WTC11 (cell line): ENCODE measurements around the gene NEU2. TPM values are rescaled to one million over a fixed set of nuclear protein-coding genes. Genes with fewer than 3 reads are reported as not detected.

Experiments
- ATAC-seq: fragments of 200-7000 bp; cut with Tn5 transposase; 2 replicates; pipeline ENCODE4 v1.10.0; 2021; ENCODE audit warnings: mild to moderate bottlenecking, moderate library complexity
- CTCF ChIA-PET: fragments of 300-600 bp; sonication (Branson Sonifier 250); formaldehyde crosslinking; loops from one replicate; lab custom pipeline; 2021; ENCODE audit warnings: antibody characterized with exemption; lab: Charles Lee
- POLR2A ChIA-PET: fragments of 350-600 bp; sonication (Branson Sonifier 250); formaldehyde crosslinking; loops from one replicate; lab custom pipeline; 2021; ENCODE audit warnings: antibody characterized with exemption; lab: Charles Lee
- DNase-seq: peaks from one replicate; pipeline ENCODE4 v3.0.0; 2021; ENCODE audit warnings: low spot score
- H3K27ac Mint-ChIP-seq: 2 replicates; pipeline ENCODE4 v1.8.0; 2021; ENCODE audit warnings: mixed read lengths
- H3K27me3 Mint-ChIP-seq: 2 replicates; pipeline ENCODE4 v1.8.0; 2021; ENCODE audit warnings: low read depth, mild to moderate bottlenecking, moderate library complexity, mixed read lengths
- H3K36me3 Mint-ChIP-seq: 2 replicates; pipeline ENCODE4 v1.8.0; 2021; ENCODE audit warnings: mixed read lengths
- H3K4me1 Mint-ChIP-seq: 2 replicates; pipeline ENCODE4 v1.8.0; 2022; ENCODE audit warnings: mixed read lengths
- H3K4me3 Mint-ChIP-seq: 2 replicates; pipeline ENCODE4 v1.8.0; 2021; ENCODE audit warnings: mild to moderate bottlenecking, moderate library complexity, mixed read lengths
- H3K9me3 Mint-ChIP-seq: 2 replicates; pipeline ENCODE4 v1.8.0; 2021; ENCODE audit warnings: mixed read lengths
- AR ChIP-seq: fragments of 250-450 bp; sonication (Bioruptor Pico); IDR thresholded peaks from 2 replicates; pipeline ENCODE4 v1.9.0; 2021; ENCODE audit warnings: mild to moderate bottlenecking
- CDX4 ChIP-seq: fragments of 250-450 bp; sonication (Bioruptor Pico); IDR thresholded peaks from 2 replicates; pipeline ENCODE4 v1.9.0; 2021; ENCODE audit warnings: moderate library complexity, mild to moderate bottlenecking, inconsistent platforms, borderline replicate concordance
- CREM ChIP-seq: sonication (generic); formaldehyde crosslinking; IDR thresholded peaks from 2 replicates; pipeline ENCODE4 v1.8.1; 2022; ENCODE audit warnings: mild to moderate bottlenecking, missing genetic modification reagents, moderate library complexity
- E2F5 ChIP-seq: sonication (generic); formaldehyde crosslinking; IDR thresholded peaks from 2 replicates; pipeline ENCODE4 v1.8.1; 2022; ENCODE audit warnings: mild to moderate bottlenecking, moderate library complexity, missing genetic modification reagents
- ELF4 ChIP-seq: sonication (generic); formaldehyde crosslinking; IDR thresholded peaks from 2 replicates; pipeline ENCODE4 v1.8.1; 2022; ENCODE audit warnings: low read depth, mild to moderate bottlenecking, moderate library complexity, missing genetic modification reagents
- EMX1 ChIP-seq: fragments of 250-450 bp; sonication (Bioruptor Pico); IDR thresholded peaks from 2 replicates; pipeline ENCODE4 v1.8.0; 2021; ENCODE audit warnings: mild to moderate bottlenecking
- FOXJ3 ChIP-seq: sonication (generic); formaldehyde crosslinking; IDR thresholded peaks from 2 replicates; pipeline ENCODE4 v1.9.0; 2021; ENCODE audit warnings: missing genetic modification reagents, mild to moderate bottlenecking, borderline replicate concordance
- FOXK1 ChIP-seq: sonication (generic); formaldehyde crosslinking; IDR thresholded peaks from 2 replicates; pipeline ENCODE4 v1.8.0; 2022; ENCODE audit warnings: mild to moderate bottlenecking, moderate library complexity, missing genetic modification reagents
- HMGA2 ChIP-seq: fragments of 250-450 bp; sonication (Bioruptor Pico); IDR thresholded peaks from 2 replicates; pipeline ENCODE4 v1.4.0; 2021; ENCODE audit warnings: mild to moderate bottlenecking, moderate library complexity
- HMGXB4 ChIP-seq: sonication (generic); formaldehyde crosslinking; IDR thresholded peaks from 2 replicates; pipeline ENCODE4 v1.8.1; 2023; ENCODE audit warnings: mild to moderate bottlenecking, moderate library complexity, missing genetic modification reagents
- IRF2 ChIP-seq: sonication (generic); formaldehyde crosslinking; IDR thresholded peaks from 2 replicates; pipeline ENCODE4 v1.8.0; 2022; ENCODE audit warnings: low read depth, missing genetic modification reagents, borderline replicate concordance
- NR1H2 ChIP-seq: sonication (generic); formaldehyde crosslinking; IDR thresholded peaks from 2 replicates; pipeline ENCODE4 v1.9.0; 2021; ENCODE audit warnings: mild to moderate bottlenecking, moderate library complexity, missing genetic modification reagents
- NR2C2 ChIP-seq: sonication (generic); formaldehyde crosslinking; IDR thresholded peaks from 2 replicates; pipeline ENCODE4 v1.8.0; 2022; ENCODE audit warnings: mild to moderate bottlenecking, missing genetic modification reagents
- TEAD4 ChIP-seq: sonication (generic); formaldehyde crosslinking; IDR thresholded peaks from 2 replicates; pipeline ENCODE4 v1.8.0; 2022; ENCODE audit warnings: mild to moderate bottlenecking, missing genetic modification reagents
- ZNF232 ChIP-seq: sonication (generic); formaldehyde crosslinking; IDR thresholded peaks from 2 replicates; pipeline ENCODE4 v1.8.0; 2022; ENCODE audit warnings: mild to moderate bottlenecking, missing genetic modification reagents
- total RNA-seq: library from RNA; stranded (reverse); gene quantifications from 3 replicates; pipeline ENCODE4 v1.2.3, GENCODE V29; 2021
- TF ChIP-seq, protein P1 (sequence below): sonication (generic); formaldehyde crosslinking; IDR thresholded peaks from 2 replicates; pipeline ENCODE4 v1.8.1; 2022; ENCODE audit warnings: mild to moderate bottlenecking, missing genetic modification reagents, moderate library complexity, borderline replicate concordance
- TF ChIP-seq, protein P2 (sequence below): sonication (generic); formaldehyde crosslinking; IDR thresholded peaks from 2 replicates; pipeline ENCODE4 v1.8.0; 2023; ENCODE audit warnings: missing genetic modification reagents, mild to moderate bottlenecking, borderline replicate concordance

Gene NEU2
- total RNA-seq, 1 experiment from 2014 or later = not detected

DNA sequence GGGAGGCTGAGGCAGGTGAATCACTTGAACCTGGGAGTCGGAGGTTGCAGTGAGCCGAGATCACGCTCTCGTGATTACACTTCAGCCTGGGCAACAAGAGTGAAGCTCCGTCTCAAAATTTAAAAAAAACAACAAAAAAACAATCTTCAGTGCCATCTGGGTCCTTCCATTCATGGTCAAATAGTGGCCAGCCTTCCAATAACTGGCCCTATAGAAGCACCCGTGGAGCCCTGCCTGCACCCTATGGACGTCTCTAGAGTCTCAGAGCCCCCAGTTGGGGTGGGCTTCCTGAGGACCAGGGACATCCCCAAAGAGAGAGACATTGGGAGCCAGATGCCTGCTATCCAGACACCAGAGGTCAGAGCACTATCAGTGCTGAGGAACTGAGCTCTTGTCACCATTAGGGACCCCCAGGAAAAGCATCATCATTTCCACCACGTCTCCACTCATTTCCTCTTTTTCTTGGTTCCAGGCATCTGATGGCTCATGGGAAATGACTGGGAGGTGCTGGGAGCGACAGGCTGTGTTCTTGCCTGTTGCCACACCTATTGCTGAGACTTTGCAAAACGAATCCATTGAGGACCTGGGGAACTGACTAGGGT lies 9.4 kb downstream of the NEU2 start:
- ChIA-PET POLR2A (no interaction called here), CTCF (interaction anchor here (0.9 to 1.1 kb wide), 2 partner anchors 13 kb away, joined by 3 to 5 read pairs; no protein-coding TSS in a partner anchor)
- H3K9me3 Mint-ChIP-seq = no peaks in the 10 kb centered on the region
- H3K36me3 Mint-ChIP-seq = no peaks in the 10 kb centered on the region
- TF ChIP-seq ELF4 = no peak
- no peak for TF ChIP-seq TEAD4
- TF ChIP-seq NR1H2 (CRISPR knock-in tag) = no peak
- no peak for TF ChIP-seq IRF2
- TF ChIP-seq, protein P1, sequence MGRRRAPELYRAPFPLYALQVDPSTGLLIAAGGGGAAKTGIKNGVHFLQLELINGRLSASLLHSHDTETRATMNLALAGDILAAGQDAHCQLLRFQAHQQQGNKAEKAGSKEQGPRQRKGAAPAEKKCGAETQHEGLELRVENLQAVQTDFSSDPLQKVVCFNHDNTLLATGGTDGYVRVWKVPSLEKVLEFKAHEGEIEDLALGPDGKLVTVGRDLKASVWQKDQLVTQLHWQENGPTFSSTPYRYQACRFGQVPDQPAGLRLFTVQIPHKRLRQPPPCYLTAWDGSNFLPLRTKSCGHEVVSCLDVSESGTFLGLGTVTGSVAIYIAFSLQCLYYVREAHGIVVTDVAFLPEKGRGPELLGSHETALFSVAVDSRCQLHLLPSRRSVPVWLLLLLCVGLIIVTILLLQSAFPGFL (CRISPR knock-in tag) = no peak
- no peak for TF ChIP-seq FOXK1 (CRISPR knock-in tag)
- no peak for TF ChIP-seq EMX1 (CRISPR knock-in tag)
- TF ChIP-seq HMGA2 (CRISPR knock-in tag) = no peak
- ATAC-seq (no peak), DNase-seq (no peak)
- H3K27me3 Mint-ChIP-seq = no peaks in the 10 kb centered on the region
- no peak overlapping the region for H3K4me3 Mint-ChIP-seq
- H3K4me1 Mint-ChIP-seq = no peaks in the 10 kb centered on the region
- no peak overlapping the region for H3K27ac Mint-ChIP-seq

DNA sequence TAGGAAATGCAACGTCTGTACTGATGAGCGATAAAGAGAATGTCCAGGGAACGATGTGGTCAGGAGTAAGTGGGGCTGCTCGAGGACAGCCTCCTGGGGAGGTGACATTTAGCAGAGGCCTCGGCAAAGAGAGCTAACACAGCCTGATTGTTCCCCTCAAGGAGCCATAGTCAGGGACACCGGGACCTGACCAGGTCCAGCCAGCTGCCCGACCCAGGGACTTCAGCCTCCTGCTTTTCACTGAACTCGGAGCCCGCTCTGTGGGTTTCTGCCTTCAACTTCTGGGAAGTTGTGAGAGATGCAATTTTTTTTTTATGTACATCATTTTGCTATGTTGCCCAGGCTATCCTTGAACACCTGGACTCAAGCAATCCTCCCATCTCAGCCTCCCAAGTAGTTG lies 10.1 kb downstream of the NEU2 start:
- no peak for ATAC-seq
- TF ChIP-seq HMGXB4 (no peak), E2F5 (CRISPR knock-in tag) (no peak), CDX4 (CRISPR knock-in tag) (no peak), CREM (CRISPR knock-in tag) (no peak)
- TF ChIP-seq, all 79 proteins: peak for 0
- peaks cover 4% of the 10 kb centered on the region for H3K4me1 Mint-ChIP-seq
- H3K4me3 Mint-ChIP-seq = no peak overlapping the region
- ChIA-PET POLR2A (no interaction called here), CTCF (no interaction called here)
- H3K27me3 Mint-ChIP-seq = no peaks in the 10 kb centered on the region
- DNase-seq = no peak
- no peaks in the 10 kb centered on the region for H3K36me3 Mint-ChIP-seq
- no peak overlapping the region for H3K27ac Mint-ChIP-seq
- no peaks in the 10 kb centered on the region for H3K9me3 Mint-ChIP-seq

DNA sequence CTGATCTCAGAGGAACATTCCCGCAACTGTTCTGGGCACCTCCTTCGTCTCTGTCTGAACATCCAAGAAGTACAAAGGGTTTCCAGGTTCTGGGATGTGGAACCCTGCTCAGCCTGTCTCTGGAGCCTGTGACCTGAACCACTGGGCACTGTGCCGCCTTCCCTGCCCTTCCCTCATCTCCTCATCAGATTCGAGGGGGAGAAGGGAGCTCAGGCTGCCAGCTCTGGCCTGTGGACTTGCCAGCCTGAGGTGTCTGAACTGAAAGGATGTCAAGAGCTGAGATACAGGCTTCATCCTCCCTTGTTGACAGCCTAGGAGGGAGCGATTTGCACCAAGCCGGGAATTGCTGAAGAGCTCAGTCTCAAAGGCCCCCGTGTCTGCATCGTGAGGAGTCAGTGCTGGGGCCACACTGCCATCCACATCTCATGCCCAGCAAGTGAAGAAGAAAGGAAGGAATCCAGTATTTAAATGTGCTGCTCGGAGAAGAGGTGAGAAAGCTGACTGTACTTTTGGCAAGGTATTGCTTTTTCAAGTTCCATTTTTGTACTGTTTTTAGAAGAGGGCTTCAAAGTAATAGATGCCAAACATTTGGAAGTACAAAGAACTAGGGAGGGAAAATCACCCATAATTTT lies 12.6 kb downstream of the NEU2 start:
- ChIA-PET POLR2A (interaction anchor here (0.5 kb wide), 1 partner anchor 198 kb away, joined by 11 read pairs; no protein-coding TSS in a partner anchor), CTCF (interaction anchor here (1.0 kb wide), 1 partner anchor 64 kb away, joined by 3 read pairs; no protein-coding TSS in a partner anchor)
- Mint-ChIP-seq H3K27ac (no peak overlapping the region), H3K4me1 (peaks cover 24% of the 10 kb centered on the region), H3K36me3 (no peaks in the 10 kb centered on the region), H3K27me3 (no peaks in the 10 kb centered on the region; the same call in 1 of the 2 replicates), H3K4me3 (no peak overlapping the region), H3K9me3 (no peaks in the 10 kb centered on the region)
- ATAC-seq (no peak), DNase-seq (no peak)
- TF ChIP-seq NR2C2 (CRISPR knock-in tag) (no peak), FOXJ3 (no peak)

- peaks cover 45% of the 10 kb centered on the region for H3K4me1 Mint-ChIP-seq
- H3K27me3 Mint-ChIP-seq = no peaks in the 10 kb centered on the region; the same call in 1 of the 2 replicates
- DNase-seq (no peak), ATAC-seq (no peak)
- no peaks in the 10 kb centered on the region for H3K36me3 Mint-ChIP-seq
- no peaks in the 10 kb centered on the region for H3K9me3 Mint-ChIP-seq
- ChIA-PET POLR2A (no interaction called here), CTCF (interaction anchor here (1.1 to 1.2 kb wide), 2 partner anchors 8 to 204 kb away, joined by 3 to 10 read pairs; partner anchors contain the start of gene ATG16L1)
- no peak overlapping the region for H3K4me3 Mint-ChIP-seq
- no peak overlapping the region for H3K27ac Mint-ChIP-seq
- TF ChIP-seq AR (CRISPR knock-in tag) = no peak
- TF ChIP-seq, protein P2, sequence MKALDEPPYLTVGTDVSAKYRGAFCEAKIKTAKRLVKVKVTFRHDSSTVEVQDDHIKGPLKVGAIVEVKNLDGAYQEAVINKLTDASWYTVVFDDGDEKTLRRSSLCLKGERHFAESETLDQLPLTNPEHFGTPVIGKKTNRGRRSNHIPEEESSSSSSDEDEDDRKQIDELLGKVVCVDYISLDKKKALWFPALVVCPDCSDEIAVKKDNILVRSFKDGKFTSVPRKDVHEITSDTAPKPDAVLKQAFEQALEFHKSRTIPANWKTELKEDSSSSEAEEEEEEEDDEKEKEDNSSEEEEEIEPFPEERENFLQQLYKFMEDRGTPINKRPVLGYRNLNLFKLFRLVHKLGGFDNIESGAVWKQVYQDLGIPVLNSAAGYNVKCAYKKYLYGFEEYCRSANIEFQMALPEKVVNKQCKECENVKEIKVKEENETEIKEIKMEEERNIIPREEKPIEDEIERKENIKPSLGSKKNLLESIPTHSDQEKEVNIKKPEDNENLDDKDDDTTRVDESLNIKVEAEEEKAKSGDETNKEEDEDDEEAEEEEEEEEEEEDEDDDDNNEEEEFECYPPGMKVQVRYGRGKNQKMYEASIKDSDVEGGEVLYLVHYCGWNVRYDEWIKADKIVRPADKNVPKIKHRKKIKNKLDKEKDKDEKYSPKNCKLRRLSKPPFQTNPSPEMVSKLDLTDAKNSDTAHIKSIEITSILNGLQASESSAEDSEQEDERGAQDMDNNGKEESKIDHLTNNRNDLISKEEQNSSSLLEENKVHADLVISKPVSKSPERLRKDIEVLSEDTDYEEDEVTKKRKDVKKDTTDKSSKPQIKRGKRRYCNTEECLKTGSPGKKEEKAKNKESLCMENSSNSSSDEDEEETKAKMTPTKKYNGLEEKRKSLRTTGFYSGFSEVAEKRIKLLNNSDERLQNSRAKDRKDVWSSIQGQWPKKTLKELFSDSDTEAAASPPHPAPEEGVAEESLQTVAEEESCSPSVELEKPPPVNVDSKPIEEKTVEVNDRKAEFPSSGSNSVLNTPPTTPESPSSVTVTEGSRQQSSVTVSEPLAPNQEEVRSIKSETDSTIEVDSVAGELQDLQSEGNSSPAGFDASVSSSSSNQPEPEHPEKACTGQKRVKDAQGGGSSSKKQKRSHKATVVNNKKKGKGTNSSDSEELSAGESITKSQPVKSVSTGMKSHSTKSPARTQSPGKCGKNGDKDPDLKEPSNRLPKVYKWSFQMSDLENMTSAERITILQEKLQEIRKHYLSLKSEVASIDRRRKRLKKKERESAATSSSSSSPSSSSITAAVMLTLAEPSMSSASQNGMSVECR (CRISPR knock-in tag) = no peak
- no peak for TF ChIP-seq ZNF232
Measured at GRCh38 chr2:233047206-233047605, 14.7 kb downstream of the NEU2 start.
